ENCODE measurements around the gene TENT5A.

DNA sequence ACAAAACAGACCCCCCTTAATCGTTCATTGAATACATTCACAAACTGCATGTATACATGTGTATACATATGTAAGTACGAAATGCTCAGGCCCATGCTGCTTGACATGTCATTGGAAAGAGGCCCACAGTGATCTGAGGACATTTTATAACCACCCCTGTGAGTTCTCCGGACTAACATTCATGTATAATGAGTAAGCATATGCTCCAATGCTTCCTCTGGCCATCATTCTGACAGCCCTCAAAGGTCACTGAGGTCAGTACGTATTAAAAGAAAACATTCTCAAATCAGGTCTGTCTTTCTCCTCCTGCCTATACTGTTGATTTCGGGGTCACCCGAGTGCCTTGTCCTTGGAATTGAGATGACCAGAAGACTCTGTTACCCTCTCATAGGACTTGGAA lies 54.9 kb downstream of the TENT5A start:
- TF ChIP-seq TAF1 (IDR thresholded peaks at IDR 0.05; ENCODE audit: borderline replicate concordance, insufficient read depth, low read length), result no peak
- TF ChIP-seq POLR2AphosphoS5 (IDR thresholded peaks at IDR 0.05; ENCODE audit: low read depth, low read length), result no peak
- TF ChIP-seq, protein P1, sequence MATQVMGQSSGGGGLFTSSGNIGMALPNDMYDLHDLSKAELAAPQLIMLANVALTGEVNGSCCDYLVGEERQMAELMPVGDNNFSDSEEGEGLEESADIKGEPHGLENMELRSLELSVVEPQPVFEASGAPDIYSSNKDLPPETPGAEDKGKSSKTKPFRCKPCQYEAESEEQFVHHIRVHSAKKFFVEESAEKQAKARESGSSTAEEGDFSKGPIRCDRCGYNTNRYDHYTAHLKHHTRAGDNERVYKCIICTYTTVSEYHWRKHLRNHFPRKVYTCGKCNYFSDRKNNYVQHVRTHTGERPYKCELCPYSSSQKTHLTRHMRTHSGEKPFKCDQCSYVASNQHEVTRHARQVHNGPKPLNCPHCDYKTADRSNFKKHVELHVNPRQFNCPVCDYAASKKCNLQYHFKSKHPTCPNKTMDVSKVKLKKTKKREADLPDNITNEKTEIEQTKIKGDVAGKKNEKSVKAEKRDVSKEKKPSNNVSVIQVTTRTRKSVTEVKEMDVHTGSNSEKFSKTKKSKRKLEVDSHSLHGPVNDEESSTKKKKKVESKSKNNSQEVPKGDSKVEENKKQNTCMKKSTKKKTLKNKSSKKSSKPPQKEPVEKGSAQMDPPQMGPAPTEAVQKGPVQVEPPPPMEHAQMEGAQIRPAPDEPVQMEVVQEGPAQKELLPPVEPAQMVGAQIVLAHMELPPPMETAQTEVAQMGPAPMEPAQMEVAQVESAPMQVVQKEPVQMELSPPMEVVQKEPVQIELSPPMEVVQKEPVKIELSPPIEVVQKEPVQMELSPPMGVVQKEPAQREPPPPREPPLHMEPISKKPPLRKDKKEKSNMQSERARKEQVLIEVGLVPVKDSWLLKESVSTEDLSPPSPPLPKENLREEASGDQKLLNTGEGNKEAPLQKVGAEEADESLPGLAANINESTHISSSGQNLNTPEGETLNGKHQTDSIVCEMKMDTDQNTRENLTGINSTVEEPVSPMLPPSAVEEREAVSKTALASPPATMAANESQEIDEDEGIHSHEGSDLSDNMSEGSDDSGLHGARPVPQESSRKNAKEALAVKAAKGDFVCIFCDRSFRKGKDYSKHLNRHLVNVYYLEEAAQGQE (IDR thresholded peaks at IDR 0.05; ENCODE audit: insufficient read depth in 1 of 2, low read depth in 2 of 2, low read length in 2 of 2), result no peak
- no peak for TF ChIP-seq SIN3A (IDR thresholded peaks at IDR 0.05; ENCODE audit: borderline replicate concordance, insufficient read depth, low read length)

Data from PFSK-1 (cell line).